Stimulated activated CD4-positive, alpha-beta T cell treated with anti-CD3 and anti-CD28 coated beads, Interleukin-2, amount 100 ng/mL, for 24 hours (primary cell): ENCODE data around the gene EFCAB6.
"Not testable (repeated sequence)": the region's sequence is repeated elsewhere in the genome, so short reads cannot be mapped to it uniquely, and the experiment has no call there.

Experiments used
- DNase-seq, 2 donors: peaks; one replicate each; pipeline ENCODE4 v3.0.0-alpha.2; 2020

EFCAB6 gene

DNA sequence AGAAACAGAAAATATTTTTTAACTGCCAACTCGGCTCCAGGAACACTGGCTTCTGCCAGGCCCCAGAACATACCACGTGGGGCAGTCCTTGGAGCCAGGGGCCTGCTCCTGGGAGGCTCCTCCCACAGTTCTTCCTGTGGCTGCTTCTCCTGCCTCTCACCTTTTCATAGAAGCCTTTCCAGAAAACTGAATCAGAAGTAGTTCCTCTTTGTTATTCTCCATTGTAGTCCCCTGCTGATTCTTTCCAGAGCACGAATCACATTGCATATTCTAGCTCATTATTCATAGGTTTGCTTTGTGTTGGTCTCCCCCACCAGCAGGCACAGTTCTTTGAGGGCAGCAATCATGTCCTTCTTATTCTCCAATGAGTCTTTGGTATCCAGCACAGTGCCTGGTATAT is 106.0 kb downstream of the EFCAB6 start:
- DNase-seq: no peak

DNA sequence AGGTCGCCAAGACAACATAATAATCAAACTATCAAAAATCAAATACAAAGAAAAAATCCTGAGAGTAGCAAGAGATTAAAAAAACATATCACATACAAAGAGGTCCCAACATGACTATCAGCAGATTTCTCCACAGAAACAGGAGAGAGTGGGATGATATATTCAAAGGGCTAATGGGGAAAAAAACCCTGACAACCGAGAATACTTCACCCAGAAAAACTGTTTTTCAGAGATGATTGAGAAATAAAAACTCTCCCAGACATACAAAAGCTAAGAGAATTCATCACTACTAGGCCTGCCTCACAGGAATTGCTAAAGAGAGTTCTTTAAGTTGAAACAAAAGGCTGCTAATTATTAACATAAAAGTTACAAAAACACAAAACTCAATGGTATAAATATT is 108.1 kb downstream of the EFCAB6 start:
- DNase-seq: no peak

DNA sequence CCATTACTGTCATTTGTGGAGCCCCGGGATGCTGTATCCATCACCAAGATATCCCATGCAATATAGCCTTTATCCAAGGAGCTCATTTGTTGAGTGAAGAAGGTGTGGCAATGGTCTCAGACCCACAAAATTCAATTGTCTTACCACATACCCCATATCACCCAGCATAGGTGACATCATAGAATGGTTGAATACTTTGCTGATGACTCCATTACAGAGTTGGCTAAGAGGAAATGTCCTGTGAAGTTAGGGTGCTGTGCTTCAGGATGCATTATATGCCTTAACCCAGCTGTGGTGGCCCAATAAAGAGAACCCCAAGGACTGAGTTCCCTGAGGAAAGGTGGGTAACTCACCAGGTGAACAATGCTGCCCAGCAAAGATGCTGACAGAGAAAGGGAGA is 113.7 kb downstream of the EFCAB6 start:
- no peak for DNase-seq

DNA sequence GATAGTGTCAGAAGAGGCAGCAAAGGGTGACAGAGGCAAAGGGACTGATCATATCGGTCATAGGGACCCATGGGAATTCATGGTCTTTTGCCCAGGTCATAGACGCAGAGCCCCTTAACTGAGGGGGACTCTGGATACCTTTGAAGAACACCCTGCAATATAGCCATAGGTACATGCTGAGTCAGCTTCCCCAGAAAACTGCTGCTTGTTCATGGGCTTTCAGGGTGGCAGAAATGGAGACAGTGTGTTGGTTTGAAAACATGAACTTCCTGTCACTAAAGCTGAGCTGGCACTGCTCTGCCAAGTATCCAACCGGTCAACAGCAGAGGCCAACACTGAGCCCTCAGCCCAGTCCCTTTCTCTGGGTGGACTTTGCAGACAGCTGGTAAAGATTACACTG is 114.2 kb downstream of the EFCAB6 start:
- DNase-seq: no peak

DNA sequence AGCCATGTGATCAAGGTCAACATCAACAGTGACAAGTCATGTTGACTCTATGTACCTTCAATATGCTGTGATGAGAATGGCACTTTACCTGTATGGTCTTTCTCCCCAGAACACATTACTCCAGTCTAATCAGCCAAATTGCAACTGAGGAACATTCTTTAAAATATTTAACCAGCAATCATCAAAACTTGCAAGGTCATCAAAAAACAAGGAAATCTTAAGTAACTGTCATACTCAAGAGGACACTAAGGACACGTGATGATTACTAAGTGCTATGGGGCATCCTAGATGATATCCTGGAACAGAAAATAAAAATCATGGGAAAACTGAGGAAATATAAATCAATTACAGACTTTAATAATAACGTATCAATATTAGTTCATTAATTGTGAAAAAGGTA is 118.9 kb downstream of the EFCAB6 start:
- DNase-seq: no peak

DNA sequence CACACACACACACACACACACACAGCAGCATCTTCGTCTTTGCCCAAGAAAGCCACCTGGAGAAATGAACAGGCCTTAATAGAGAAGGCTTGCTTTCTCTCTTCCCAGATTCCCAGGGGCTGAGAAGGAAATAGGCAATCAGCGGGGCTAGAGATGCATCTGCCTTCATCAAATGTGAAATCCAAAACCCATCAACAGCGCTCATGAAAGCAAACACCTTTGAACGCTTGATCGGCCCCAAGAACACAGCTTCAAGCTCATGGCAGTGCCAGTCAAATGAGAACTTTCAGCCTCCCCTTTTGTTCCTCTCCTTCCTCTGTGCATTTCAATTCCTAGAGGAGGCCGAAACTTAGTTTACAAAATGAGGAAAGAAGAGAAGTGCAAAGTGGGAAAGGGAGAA is 122.7 kb downstream of the EFCAB6 start:
- no peak for DNase-seq

DNA sequence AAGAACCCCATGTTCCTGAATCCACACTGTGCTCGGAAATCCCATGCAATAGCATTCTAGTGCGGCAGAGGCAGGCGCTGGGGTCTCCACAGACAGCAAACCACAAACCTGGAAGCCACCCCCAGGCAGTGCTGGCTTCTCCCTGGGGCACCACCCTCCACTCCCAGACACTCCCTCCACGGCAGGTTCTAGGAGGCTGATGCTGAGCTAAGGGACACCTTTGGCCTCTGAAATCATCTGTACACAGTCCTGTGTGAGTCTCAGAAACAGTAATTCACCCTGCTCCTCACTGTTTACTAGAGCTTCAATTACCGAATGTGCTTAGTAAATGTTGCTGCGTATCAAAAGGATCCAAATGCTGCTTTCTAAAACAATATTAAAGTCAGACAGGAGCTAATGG is 129.3 kb downstream of the EFCAB6 start:
- no peak for DNase-seq

DNA sequence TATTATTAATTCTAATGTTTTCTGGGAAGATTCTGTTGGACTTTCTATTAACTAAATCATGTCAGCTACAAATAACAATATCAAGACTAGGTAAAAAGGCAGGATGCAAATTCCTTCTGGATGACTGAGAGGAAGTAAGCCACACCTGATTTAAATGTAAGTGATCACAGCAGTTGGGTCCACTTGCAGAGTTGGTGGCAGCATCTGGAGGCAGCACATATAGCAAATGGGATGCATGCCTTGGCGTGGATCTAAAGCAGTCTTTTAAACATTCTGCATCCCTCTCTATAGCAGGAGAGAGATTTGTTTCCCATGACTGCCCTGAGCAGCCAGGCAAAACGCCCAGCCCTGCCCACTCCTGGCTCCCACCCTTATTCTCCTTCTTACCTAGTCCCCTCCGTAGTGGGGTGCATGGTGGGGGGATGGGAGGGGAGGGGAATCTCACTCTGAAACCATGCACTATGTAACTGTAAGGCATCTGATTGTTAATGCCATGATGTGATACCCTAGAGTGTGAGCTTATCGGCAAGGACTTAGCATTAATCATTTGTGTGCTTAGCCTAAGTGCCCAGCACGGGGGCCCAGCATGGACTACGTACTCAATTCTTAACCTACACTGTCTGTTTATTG is 130.3 kb downstream of the EFCAB6 start:
- no peak for DNase-seq

DNA sequence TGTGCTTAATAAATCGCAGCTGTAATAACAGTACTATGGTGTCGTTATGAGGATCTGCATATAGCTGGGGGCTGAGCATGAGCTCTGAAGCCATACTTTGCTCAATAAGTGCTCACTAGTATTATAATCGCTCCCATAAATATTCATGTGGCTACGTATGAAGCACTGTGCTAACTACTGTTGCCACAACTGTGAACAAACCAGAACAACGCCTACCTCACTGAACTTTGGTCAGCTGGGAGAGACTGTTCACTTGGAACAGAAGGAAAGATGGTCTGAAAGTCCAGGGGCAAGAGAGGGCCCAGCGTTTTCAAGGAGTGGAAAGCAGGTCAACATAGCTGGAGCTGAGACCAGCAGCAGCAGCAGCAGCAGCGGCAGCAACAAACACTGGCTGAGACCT is 141.6 kb downstream of the EFCAB6 start:
- no peak for DNase-seq

DNA sequence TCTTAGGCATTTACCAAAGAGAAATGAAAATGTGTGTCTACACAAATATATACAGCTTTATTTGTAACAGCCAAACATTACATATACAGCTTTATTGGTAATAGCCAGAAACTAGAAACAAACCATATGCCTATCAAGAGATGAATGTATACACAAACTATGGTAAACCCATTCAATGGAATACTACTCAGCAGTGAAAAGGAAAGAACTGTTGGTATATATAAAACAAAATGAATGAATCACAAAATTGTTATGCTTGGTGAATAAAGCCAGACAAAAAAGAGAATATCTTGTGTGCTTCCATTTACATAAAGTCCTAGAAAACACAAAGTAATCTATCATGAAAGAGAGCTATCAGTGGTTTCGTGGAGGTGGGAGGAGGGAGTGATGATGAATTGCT is 142.9 kb downstream of the EFCAB6 start:
- DNase-seq: no peak

DNA sequence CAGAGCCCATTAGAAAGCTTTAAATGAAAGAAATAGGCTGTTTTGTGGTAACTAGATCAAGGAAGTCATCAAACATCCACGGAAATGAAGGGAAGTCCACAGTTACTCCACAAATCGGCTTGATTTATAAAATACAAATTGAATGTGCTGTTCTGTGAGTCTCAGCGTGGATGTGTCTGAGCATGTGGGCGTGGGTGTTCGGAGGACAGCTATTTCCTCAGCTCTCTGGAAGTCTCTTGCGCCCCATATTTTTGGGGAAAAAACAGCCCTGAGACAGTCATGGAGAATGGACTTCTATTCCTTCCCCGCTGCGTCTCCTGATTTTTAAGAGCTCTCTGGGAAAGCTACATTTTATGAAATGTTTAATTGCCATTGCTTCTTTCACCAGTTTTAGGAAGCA is 144.4 kb downstream of the EFCAB6 start:
- DNase-seq: no peak

DNA sequence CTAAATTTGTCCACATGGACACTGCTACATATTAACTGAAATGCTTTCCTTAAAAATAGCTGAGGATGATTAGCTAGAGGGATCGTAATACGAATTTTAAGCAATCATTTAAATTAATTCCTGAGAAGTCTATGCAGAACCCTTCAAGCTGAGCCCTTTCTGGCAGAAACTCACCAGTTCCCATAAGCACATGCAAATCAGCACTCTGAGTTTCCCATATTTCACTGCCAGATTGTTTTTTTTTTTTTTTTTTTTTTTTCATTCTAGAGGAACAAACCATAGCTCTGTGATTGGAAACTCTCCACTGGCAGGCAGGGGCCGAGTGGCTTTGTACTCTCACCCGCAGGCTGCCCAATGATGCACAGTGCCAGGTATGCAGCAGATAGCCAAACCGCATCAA is 145.6 kb downstream of the EFCAB6 start:
- DNase-seq: no peak

DNA sequence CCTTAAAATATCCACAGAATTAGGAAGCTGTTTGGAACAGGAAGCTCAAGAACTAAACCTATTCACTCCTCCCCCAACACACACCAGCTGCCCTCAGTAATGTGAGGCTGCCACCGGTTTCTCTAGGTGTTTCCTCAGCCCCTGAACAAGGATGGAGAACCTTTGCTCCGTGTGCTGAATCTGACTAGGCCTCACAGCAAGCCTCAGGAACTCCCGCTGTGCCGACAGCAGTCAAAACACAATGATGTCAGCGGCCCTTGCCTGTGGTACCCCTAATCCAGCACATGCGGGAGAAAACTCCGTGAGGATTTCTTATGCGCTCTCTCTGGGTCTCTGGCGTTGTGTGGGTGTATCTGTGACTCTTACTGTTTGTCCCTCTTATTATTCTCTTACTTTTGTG is 153.3 kb downstream of the EFCAB6 start:
- no peak for DNase-seq

DNA sequence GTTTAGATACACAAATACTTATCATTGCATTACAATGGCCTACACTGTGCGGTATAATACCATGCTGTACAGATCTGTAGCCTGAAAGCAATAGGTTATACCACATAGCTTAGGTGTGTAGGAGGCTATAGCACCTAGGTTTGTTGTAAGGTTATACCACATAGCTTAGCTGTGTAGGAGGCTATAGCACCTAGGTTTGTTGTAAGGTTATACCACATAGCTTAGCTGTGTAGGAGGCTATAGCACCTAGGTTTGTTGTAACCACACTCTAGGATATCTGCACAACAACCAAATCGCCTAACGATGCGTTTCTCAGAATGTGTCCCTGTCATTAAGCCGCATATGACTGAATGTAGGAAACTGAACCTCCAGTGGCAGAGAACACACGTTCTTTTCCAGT is 155.5 kb downstream of the EFCAB6 start:
- DNase-seq: not testable (repeated sequence)

DNA sequence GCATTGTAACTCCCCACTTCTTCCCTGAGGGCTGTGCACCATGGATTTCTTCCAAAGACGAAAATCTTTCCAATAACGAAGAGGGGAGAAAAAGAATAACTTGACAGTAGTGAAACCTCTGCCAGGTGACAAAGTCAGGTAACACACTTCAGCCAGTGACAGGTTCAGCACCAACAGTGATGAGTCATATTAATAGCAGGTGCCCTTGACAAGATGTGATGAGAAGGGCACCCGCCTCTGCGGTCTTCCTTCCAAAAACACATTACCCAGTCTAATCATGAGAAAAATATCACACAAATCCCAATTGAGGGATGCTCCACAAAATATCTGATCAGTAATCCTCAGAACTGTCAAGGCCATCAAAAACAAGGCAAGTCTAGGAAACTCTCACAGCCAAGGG is 157.8 kb downstream of the EFCAB6 start:
- DNase-seq: no peak

DNA sequence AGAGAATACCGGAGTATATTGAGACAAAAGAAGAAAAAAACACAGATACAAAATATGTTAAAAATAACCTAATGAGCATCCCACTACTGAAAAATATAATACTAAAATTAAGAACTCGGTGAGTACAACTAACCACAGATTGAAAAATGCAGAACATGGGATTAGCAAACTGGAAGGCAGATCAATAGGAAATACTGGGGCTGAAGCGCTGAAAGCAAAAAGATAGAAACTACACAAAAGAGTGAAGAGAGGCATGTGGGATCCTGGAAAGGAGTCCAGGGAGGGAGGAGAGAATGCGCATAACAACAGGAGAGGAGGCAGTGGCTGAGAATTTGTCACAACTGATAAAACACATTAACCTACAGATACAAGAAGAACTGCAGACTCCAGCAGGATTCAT is 159.3 kb downstream of the EFCAB6 start:
- no peak for DNase-seq

DNA sequence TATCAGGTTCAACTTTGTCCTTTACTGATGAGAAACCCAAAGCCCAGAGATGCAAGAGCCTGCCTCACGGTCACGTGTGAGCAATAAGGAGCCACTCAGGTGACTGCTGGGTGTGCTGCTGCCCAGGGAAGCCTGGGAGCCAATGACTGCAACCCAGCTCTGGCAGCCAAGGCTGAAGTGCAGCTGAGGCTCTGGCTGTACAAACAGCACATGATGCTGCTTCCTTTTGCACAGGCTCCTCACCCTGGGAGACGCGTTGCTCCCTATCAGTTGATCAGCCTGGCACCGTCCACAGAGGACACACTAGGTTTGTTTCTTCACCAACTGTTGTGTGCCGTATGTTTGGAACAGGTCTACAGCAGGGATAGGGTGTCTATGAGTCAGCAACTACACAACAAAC is 168.7 kb downstream of the EFCAB6 start:
- DNase-seq: no peak

DNA sequence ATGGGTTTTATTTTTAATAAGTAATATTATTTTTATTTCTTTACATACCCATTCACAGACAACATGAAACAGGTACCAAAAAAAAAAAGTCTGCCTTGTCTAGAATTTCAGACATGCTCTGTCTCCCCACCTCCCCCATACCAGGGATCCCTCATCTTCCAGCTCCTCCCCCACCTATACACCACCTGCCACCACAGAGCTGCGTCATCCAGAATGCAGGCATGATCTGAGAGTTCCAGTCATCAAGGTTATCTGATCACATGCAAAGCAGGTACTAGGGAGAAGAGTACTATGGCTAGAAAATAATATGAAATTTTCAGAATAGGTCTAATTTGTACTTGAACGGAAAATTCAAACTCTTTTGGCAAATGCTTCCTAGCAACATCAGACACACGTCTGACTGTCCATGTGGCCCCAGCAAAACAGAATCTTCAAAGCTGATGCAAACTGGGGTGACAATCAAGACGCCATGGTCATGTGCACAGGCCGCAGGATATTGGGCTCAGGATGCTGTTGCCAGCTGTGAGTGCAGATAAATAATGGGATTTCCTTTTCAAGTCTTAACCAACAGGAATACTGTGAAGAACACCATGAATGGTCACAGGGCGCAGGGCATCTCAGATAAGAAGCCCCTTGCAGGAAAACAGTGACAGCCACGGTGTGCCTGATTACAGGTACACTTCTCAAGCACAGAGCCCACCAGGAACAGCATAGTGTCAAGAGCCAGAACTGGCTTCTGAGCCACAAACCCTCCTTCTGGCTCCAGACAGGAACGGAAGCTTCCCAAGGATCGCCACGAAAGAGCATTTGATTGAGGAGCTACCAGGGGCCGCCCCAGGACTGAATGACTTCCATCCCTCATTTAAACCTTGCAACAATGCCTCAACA is 169.5 kb downstream of the EFCAB6 start:
- DNase-seq: no peak

DNA sequence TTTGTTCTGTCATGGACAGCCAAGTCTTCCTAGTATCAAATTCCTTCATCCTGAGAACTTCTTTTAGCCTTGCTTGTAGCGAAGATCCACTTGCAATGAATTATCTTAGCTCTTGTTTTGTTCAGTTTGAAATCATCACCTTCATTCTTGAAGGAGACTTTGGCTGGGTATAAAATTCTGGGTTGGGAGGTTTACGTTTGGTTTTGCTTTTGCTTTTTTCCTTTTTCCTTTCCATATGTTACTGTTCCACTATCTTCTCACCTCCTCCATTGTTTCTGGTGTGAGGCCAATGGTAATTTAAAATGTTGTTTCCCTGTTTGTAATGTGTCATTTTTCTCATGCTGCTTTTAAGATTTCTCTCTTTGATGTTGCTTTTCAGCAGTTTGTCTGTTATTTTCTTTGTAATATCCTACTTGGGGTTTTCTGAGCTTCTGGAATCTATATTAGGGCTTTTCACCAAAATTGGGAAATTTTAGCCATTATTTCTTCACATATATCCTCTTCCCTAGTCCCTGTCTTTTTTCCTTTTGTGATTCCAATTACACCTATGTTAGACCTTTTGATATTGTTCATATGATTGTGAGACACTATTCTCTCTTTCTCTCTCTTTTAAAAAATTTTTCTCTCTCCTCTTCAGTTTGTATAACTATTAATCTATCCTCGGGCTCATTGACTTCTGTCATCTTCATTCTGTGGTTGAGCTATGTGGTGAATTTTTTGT is 172.7 kb downstream of the EFCAB6 start:
- DNase-seq: no peak

DNA sequence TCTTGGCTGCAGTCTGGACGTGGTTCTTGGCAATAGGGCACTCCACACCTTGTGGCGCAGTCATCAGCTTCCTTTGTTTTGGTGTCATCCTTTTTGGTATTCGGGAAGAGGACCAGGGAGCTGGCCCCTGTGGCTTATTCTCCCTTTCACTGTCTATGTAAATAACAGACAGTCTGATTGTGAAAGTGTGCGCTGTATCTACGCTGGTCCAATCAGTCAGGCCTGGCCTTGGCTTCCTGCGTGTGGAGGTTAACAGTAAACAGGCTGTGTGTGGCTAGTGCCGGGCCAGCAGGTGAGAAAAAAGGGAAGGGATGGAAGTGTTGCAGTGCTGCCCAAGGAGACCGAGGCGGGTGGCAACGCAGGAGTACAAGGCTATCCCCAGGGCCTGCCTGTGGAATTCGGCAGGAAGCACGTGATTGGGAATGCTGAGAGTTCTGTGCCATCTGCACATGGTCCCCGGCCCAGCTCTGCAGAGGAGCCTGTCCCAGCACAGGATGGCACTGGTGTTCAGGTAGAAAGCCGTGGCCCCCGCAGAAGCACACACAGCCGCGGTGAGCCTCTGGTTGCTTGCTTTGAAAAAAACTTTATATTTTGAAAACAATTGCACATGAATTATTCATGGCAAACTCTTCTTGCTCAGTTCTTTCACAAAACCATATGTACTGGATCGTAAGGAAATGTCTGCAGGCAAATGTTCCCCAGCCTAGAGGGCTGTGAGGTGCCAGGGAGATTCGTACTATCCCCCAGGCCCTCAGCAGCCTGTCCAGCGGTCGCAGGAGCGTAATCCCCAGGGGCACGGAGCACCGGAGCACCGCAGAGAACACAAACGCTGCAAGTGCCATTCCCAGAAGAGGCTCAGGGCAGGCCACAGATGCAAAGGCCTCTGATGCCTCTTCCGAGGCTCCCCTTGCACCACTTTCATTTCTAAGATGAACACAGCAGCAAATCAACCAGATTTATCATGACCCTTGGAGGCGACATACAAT is 174.5 kb downstream of the EFCAB6 start:
- DNase-seq: no peak

DNA sequence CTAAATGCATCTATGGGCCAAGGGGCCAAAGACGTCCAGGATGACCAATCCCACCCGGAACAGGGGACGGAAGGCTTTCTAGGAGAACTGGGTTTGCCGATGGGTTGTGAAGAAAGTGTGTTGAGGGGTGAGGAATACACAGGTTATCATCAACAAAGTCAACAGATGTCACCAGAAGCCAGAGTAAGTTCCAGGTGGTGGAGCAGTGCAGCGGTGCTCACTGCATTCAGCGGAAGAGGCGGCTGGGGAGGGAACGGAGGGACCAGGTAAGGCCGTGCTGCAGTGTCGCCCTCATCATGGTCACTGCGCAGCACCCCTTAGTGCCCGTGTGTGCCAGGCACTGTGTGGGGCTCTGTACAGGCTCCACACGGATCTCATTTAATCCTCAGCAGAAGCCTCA is 176.0 kb downstream of the EFCAB6 start:
- no peak for DNase-seq

DNA sequence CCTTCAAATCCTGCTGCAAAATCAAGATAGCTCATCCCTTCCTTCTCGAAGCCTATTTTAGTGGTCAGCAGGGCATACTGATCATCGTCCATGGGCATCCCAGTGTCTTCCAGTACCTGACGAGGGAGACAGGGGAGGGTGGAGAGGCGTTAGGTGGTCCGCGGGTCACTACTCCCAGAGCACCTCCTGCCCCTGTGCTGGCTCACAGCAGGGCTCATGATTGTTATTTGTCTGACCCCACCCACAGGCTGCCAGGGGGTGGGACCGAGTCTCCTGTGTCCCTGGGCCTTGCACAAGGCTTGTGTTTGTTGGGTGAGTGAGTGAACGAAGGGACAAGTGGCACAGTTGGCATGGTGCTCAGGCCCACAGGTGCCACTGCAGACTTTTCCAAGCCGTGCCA is 177.0 kb downstream of the EFCAB6 start:
- no peak for DNase-seq

DNA sequence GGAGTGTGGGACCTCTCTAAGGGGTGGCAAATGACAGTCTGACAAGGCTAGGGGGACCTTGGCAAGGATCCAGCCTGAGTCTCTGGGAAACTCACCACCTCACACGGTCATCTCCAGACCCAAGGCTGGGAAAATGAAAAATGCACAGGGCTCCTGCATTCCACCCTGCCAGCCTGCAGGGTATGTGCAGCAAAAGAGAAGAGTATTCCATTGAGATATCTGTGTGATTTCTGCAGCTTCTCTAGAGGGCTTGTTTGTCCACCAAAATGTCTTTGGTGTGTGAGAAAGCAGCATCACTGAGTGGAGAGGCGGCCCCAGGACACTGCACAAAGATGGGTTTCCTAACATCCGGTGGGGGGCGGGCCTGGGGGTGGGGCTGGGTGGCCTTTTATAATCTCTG is 177.8 kb downstream of the EFCAB6 start:
- no peak for DNase-seq
